CD4-positive, alpha-beta T cell treated with Interleukin-4 for 4 hours (primary cell): ENCODE results near the gene PROX2.
A peak's percentile ranks its signal among the peaks of the same experiment; 100 is the strongest.

Source experiments
- DNase-seq: peaks from one replicate; pipeline ENCODE4 v3.0.0-alpha.2; 2020

Gene PROX2

DNA sequence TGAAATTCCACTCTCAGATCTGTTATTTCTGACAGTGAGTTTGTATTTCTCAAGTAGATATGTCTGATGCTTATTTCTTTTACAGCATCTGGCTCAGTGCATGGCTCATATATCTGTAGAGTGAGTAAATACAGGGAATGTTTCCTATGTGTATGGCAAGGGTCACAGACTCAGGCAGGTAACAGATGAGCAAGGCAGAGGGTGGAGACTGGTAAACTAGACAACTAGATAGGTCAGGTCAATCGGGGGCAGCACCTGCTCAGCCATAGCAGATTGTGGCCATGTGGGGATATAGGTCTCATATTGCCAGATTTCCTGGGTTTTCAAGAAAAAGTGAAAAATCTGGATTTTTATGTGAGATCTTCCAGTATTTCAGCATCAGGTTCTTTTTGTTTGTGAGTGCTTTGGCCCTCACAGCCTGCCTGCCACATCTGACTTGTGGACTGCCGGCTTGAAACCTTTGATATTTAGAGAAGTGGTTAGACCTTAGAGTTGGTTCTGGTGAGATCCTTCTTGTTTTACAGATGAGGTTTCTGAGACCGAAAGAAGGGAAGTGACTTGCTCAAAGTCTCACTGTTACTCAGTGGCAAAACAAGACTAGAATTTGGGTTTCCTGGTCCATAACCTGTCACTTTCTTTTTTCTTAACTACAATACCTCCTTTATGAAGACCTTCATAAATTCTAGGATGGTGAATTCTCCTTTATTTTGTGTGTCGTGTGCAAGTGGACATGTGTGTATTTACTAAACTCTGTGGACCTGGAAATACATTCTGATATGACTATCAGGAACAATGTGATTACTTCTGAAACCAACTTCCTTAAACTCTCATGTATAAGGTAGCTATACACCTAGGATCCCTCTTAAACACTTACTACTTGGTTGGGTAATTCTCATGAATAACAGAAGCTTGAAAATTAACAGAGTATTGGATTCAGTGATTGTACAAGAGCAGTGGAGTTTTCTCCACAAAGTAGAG is 34.4 kb downstream of the PROX2 start:
- peak; percentile 46 for DNase-seq

DNA sequence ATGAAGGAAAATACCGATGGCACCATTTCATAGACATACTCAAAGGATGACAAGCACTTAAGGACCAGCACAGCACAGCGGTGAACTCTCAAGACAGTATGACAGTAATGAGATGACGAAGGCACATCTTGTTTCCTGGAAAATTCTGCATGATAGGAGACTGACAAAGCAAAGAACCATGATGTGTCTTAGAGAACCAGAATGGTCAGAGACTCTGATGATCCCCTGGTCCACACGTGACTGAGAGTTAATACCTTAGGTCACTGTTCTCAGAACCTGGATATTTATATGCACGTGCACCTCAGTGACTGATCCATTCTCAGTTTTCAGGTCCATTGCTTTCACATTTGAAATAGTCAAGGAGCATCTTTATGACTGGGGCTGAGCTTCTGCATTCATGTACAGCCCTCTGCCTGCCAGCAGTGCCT is 35.3 kb downstream of the PROX2 start:
- no peak for DNase-seq

DNA sequence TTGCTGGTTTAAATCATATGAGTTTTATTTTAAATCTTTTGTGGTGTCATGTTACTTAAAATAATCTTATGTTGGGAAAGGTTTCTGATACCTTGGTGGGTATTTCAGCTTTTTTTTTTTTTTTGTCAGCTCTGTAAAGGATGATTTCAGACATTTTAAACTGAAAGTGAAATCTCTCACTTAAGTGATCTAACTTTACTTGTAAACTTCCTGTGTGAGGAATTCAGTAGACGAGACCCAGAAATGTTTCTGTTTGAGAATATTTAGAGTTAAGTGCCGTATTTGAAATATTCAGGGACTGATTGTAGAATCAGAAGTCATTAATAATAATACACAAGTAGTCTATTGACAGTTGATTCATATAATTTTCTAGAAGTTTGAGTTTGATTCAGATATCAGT is 37.8 kb downstream of the PROX2 start:
- DNase-seq = peak; percentile 55

- peak; percentile 14 for DNase-seq
Measured at GRCh38 chr14:74836251-74836960, 39.5 kb downstream of the PROX2 start.

- DNase-seq = no peak
Measured at GRCh38 chr14:74835645-74836250, 40.2 kb downstream of the PROX2 start.

DNA sequence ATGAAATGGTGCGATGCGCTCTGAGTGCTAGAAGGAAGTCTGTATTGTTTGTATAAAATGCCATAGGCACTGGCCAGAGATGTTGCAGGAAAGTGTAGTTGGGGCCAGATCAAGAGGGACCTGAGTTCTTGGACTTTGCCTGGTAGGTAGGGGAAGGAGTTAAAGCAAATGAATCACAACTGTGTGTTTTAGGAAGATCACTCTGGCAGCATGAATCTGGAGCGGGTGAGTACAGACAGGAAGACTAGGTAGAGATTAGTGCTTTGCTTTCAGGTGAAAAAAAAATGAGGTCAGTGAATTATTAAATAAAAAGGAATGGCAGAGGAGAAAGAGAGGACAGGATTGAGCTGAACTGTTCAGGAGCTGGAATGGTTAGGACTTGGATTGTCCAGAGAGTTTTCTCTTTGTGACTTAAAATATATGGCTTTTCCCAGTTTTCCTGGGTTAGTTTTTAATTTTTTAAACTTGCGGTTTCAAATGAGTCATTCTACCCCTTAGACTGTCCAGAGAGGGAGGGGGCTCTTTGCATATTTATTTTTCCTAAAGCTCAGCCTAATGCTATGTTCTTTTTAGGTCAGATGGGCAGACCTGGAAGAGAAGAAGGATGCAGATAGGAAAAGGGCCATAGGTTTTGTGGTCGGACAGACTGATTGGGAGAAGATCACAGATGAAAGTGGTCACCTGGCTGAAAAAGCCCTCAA is 41.1 kb downstream of the PROX2 start:
- no peak for DNase-seq

GRCh38 chr14:74832849-74833248 is 43.1 kb downstream of the PROX2 start:
- no peak for DNase-seq

- DNase-seq = no peak
Measured at GRCh38 chr14:74829251-74829650, 46.7 kb downstream of the PROX2 start.

DNA sequence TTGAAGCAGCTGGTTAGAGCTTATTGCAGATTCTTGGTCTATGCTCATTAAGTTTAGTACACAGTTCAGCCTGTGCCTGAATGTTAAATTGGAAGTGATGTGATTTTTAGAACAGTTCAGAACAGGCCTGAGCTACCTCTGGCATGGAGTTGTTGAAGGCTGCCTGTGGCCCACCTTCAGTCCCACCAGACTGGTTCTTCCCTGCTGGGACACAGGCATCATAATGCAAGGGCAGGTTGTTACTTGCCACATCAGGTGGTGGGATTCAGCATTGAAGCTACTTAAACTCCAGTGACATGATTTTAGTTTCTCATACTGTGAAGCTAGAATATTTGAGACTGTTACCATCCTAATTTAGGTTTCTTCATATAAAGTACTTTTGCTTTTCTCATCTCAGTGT is 49.4 kb downstream of the PROX2 start:
- DNase-seq = no peak
